ENCODE data around the gene SLC35F4.
"Not testable (repeated sequence)": the region's sequence is repeated elsewhere in the genome, so short reads cannot be mapped to it uniquely, and the experiment has no call there.

SLC35F4 gene

DNA sequence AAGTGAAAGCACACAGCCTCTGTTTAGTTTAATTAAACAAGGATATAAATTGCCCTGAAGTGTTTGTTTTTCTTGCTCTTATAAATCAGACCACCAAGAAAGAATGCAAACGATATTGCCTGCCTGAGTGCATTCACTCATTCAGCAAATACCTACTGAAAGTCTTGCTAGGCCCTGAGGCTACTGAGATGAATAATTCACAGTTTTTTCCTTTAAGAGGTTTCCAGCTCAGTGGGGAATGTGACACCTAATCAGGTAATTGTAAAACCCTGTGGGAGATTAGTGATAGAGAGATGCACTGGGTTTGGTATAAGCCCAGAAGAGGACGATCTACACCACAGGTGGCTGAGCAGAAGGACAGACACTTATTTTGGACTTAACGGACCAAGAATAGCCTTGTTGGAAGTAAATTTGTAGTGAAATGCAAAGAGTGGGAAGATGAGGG, 151.4 kb downstream of the SLC35F4 start:
- no peak for DNase-seq

DNA sequence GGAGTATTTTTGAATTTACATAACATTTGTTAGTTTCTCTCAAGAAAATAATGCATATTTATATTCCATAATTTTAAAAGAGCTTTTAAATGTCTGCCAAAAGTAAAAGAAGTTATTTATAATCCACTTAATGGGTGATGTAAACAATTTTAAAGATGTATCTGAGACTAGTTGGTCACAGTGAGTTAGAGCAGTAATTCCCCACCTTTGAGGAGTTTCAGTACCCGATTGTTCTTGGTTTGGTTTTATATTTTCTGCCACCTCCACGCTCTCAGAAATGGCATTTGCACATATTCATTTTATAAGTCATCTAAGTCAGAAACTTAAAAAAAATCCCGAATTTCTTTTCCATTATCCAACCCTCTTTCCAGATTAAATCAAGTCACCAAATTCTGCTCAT, 153.2 kb downstream of the SLC35F4 start:
- no peak for DNase-seq

- DNase-seq: no peak
Observed at GRCh38 chr14:57712102-57712501, 153.8 kb downstream of the SLC35F4 start.

DNA sequence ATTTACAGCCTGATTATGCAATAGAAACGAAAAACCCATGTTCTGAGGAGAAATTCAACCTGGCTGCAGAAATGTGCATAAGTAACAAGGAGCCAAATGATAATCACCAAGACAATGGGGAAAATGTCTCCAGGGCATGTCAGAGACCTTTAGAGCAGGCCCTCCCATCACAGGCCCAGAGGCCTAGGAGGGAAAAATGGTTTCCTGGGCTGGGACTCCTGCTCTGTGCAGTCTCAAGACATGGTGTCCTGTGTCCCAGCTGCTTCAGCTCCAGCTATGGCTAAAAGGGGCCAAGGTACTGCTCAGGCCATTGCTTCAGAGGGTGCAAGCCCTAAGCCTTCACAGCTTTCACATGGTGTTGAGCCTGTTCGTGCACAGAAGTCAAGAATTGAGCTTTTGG, 156.0 kb downstream of the SLC35F4 start:
- no peak for DNase-seq

- not testable (repeated sequence) for DNase-seq
Observed at GRCh38 chr14:57709086-57709485, 156.8 kb downstream of the SLC35F4 start.

DNA sequence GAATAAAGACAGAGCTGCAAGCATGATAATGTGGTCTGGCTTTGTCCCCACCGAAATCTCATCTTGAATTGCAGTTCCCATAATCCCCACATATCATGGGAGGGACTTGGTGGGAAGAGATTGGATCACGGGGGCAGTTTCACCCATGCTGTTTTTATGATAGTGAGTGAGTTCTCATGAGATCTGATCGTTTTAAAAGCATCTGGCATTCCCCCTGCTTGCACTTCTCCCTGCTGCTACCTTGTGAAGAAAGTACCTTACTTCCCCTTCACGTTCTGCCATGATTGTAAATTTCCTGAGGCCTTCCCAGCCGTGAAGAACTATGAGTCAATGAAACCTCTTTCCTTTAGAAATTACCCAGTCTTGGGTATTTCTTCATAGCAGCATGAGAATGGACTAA, 158.7 kb downstream of the SLC35F4 start:
- no peak for DNase-seq

DNA sequence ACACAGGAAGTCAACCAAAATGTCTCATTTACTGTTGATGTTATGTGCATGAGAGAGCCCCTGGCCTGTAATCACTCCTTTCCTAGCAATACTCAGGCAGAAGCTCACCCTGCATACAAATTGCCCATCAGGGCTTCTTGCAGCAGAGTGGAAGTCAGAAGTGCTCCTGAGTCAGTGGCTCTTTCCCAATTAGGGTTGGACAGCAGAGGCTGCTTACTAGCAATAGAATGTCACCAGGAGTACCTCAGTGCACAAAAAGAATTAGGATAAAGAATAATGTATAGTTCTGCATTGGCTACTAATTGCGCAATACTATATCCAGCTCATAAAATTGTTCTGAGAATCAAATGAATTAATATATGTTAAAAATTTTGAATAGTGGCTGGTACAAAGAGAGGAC, 161.1 kb downstream of the SLC35F4 start:
- DNase-seq: no peak

- no peak for DNase-seq
Observed at GRCh38 chr14:57699947-57700346, 165.9 kb downstream of the SLC35F4 start.

GRCh38 chr14:57692671-57693070, 173.2 kb downstream of the SLC35F4 start:
- DNase-seq: no peak

DNA sequence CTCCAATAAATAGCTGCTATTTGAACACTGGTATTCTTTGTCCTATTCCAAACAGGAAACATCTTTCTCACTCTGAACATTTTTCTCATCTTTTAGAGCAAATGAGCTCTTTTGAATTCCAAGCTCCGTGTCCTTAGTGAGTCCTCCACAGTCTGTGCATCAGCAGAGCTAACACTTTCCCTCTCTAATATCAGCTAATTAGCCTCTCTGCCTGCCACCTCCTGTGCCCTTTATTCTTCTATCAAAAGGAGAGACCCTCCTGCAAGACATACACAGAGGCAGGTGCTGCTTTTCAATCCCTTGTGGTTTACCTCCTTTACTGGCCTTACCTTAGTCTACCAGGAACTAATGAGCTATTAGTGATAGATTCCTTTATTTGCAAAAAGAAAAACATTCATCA, 178.5 kb downstream of the SLC35F4 start:
- DNase-seq: no peak

DNA sequence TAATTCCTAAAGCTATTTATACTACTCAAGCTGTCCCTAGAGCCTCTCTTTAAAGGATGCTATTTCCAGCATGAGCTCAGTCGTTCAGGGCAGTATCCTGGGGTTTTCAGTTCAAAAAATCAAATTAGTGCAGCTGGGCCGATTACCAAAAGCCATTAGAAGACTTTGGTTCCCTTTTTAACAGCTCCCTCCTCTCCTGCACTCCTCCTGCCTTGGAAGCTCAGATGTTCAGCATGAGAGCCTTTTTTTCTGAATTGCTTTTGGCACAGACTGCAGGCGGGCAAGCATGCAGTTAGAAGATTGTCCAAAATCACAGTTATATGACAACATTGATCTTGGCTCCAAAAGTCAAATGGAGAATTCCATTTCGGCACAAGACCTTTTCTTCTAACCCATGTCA, 179.6 kb downstream of the SLC35F4 start:
- no peak for DNase-seq

- no peak for DNase-seq
Observed at GRCh38 chr14:57671021-57671420, 194.9 kb downstream of the SLC35F4 start.

- DNase-seq: no peak
Observed at GRCh38 chr14:57660208-57660607, 205.7 kb downstream of the SLC35F4 start.

GRCh38 chr14:57659052-57659451, 206.8 kb downstream of the SLC35F4 start:
- DNase-seq: no peak

GRCh38 chr14:57657487-57657886, 208.4 kb downstream of the SLC35F4 start:
- no peak for DNase-seq

DNA sequence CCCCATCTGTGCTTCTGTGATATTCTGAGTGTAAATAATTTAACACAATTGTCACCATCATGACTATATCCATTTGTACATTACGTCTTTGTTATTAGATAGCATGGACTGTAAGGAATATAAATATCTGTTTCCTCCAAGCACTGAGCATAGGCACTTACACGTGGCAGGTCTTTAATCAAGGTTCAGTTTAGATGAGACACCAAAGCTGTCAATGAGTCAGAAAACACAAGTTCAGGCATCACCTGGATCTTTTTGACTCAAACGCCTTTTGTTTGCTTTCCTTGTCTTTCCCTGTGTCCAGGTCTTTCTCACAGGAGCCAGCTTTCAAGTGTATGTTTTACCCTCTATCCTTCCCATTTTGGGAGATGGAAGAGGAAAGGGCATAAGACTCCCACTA, 209.0 kb downstream of the SLC35F4 start:
- no peak for DNase-seq

- DNase-seq: no peak
Observed at GRCh38 chr14:57652769-57653168, 213.1 kb downstream of the SLC35F4 start.

GRCh38 chr14:57641776-57642175, 224.1 kb downstream of the SLC35F4 start:
- DNase-seq: no peak

GRCh38 chr14:57640036-57640435, 225.9 kb downstream of the SLC35F4 start:
- DNase-seq: no peak

- no peak for DNase-seq
Observed at GRCh38 chr14:57637901-57638300, 228.0 kb downstream of the SLC35F4 start.

- DNase-seq: no peak
Observed at GRCh38 chr14:57634335-57634734, 231.6 kb downstream of the SLC35F4 start.

- no peak for DNase-seq
Observed at GRCh38 chr14:57632649-57633048, 233.2 kb downstream of the SLC35F4 start.

- no peak for DNase-seq
Observed at GRCh38 chr14:57617510-57617909, 248.4 kb downstream of the SLC35F4 start.

- no peak for DNase-seq
Observed at GRCh38 chr14:57612946-57613345, 252.9 kb downstream of the SLC35F4 start.

DNA sequence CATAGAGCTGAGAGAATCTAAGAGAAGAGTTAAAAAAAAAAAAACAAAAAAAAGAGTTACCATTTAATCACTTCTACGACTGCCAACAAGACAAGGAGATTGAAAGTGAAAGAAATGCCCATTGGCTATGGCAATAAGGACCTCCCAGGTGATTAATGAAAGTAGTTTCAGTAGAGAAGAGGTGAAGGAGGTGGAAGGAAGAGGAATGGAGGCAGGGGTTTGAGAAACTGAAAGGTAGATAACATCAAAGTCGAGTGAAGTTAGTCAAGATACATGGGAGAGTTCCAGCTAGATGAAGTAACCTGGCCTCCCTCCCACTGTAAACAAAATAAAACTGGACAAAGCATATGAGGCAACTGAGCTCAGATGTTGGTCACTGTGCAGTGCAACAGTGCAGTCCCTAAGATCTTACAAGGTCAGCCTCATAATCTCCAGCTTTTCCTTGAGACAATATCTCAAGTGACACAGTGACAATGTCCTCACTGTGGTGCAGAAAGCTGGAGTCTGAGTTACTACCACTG, 254.3 kb downstream of the SLC35F4 start:
- no peak for DNase-seq

DNA sequence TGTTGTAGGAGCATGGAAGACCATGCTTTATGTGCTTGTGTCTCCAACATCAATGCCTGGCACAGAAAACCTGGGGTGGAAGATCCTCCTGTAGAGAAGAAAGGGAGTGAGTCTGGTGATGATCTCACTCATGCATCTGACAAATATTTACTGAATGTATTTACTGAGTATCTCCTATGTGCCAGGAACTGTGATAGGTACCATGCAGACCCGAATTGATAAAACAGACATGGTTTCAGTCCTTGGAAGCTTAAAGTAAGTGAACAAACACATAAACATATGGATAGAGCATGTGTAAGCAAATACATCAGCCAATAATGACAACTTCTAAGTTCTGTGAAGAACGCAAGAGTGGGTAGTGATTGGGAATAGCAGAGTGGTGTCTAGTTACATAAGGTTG, 255.3 kb downstream of the SLC35F4 start:
- no peak for DNase-seq
